Spleen (tissue), 11 donors: Measurements from ENCODE around the gene CPNE1. TPM values are rescaled to one million over a fixed set of nuclear protein-coding genes. Genes with fewer than 3 reads are reported as not detected.

Source experiments
- DNase-seq: peaks from one replicate; pipeline ENCODE4 v3.0.0-alpha.2; 2020
- H3K27ac ChIP-seq, 8 donors: fragments of 200-600 bp; sonication (generic) in 7 of 8; 1 replicate in 4 of 8; 2 replicates in 4 of 8; pipeline versions ENCODE4 v1.5.0 to v1.8.0; 2016 to 2021; ENCODE audit warnings: inconsistent platforms in 4 of 8, mild to moderate bottlenecking in 4 of 8, moderate library complexity in 1 of 8
- H3K27me3 ChIP-seq, 7 donors: fragments of 200-600 bp; sonication (generic) in 6 of 7; replicated peaks in 1 of 7; 1 replicate in 4 of 7; 2 replicates in 3 of 7; pipeline versions ENCODE4 v1.5.0 to v1.8.0; 2016 to 2021; ENCODE audit warnings: inconsistent platforms in 3 of 7, mild to moderate bottlenecking in 1 of 7
- H3K36me3 ChIP-seq, 6 donors: fragments of 200-600 bp; sonication (generic) in 5 of 6; 1 replicate in 4 of 6; 2 replicates in 2 of 6; pipeline versions ENCODE4 v1.5.0 to v1.8.0; 2016 to 2021; ENCODE audit warnings: inconsistent platforms in 2 of 6
- H3K4me1 ChIP-seq, 6 donors: fragments of 200-600 bp; sonication (generic) in 5 of 6; 1 replicate in 3 of 6; 2 replicates in 3 of 6; pipeline versions ENCODE4 v1.5.0 to v1.8.0; 2016 to 2021; ENCODE audit warnings: inconsistent platforms in 3 of 6
- H3K4me3 ChIP-seq, 8 donors: fragments of 200-600 bp; sonication (generic) in 7 of 8; 1 replicate in 4 of 8; 2 replicates in 4 of 8; pipeline versions ENCODE4 v1.5.0 to v1.8.0; 2016 to 2021; ENCODE audit warnings: inconsistent platforms in 4 of 8, mild to moderate bottlenecking in 4 of 8, moderate library complexity in 2 of 8
- H3K9me3 ChIP-seq, 8 donors: fragments of 200-600 bp; sonication (generic) in 7 of 8; 1 replicate in 4 of 8; 2 replicates in 4 of 8; pipeline versions ENCODE4 v1.5.0 to v1.8.0; 2016 to 2021; ENCODE audit warnings: inconsistent platforms in 4 of 8
- POLR2A ChIP-seq, 3 donors: fragments of 450-650 bp; IDR thresholded peaks; one replicate each; pipeline ENCODE4 v1.5.1; 2017; ENCODE audit warnings: antibody characterized with exemption in 3 of 3, mild to moderate bottlenecking in 1 of 3
- POLR2AphosphoS5 ChIP-seq, 3 donors: sonication (generic); formaldehyde crosslinking; IDR thresholded peaks; one replicate each; pipeline ENCODE4 v1.5.1; 2017; ENCODE audit warnings: antibody characterized with exemption in 3 of 3
- WGBS, 5 donors: extraction: QIAGEN DNeasy Blood & Tissue Kit in 3 of 5; methylation state at CpG; one replicate each; pipeline versions ENCODE4 v1.1.5 to v1.1.7; 2013 to 2018; 5-methylcytosine and 5-hydroxymethylcytosine counted together
- intact Hi-C: fragments of 100-400 bp; cut with DNase I; formaldehyde crosslinking; loops from one replicate; pipeline ENCODE4 v1.15.0; 2023; ENCODE audit warnings: low total_unique reads
- polyA plus RNA-seq, 3 donors: library from polyadenylated mRNA; stranded (reverse); fragments of 200-250 nt; gene quantifications; one replicate each; pipeline ENCODE4 v1.2.1, GENCODE V29; 2013
- small RNA-seq, 4 donors: library from RNA; depleted of rRNA; stranded (forward); fragments of <200 nt; gene quantifications; one replicate each; pipeline ENCODE3, GENCODE V24; 2016
- total RNA-seq, 7 donors: library from RNA; depleted of rRNA in 3 of 7; stranded (reverse); fragments of >200 nt in 3 of 7; fragmentation: NEBNext Ultra II Directional in 4 of 7; extraction: Animal tissue kit (Norgen Biotek cat#: 25700) in 4 of 7; gene quantifications; one replicate each; pipeline versions ENCODE4 v1.1.0 to v1.2.1, GENCODE V29; 2016 to 2021
- TF ChIP-seq, protein P1 (sequence below), 11 experiments: fragments of 200-600 bp in 7 of 11; fragments of 450-650 bp in 4 of 11; sonication (generic) in 4 of 11; IDR thresholded peaks in 8 of 11; conservative IDR thresholded peaks in 3 of 11; 1 replicate in 7 of 11; 2 replicates in 4 of 11; pipeline versions ENCODE4 v1.4.0 to v1.8.0; 2016 to 2021; ENCODE audit warnings: antibody characterized with exemption in 11 of 11, inconsistent platforms in 4 of 11, mild to moderate bottlenecking in 1 of 11
- donor health status: healthy with polysubstance abuse.
- donor health status: DM: no; HTN: no; CAD: no; lungs with moderate emphysema.
- donor health status: DM: no; HTN: no; CAD: no.
- donor health status: Bipolar disorder and iron deficiency.
- donor health status: healthy.
- donor health status: DM: no; HTN: no; CAD: no.
- donor health status: DM: yes; HTN: yes; CAD: no.

Gene CPNE1
- total and polyA plus RNA-seq, 10 donors: 93.9 to 247 (median 221) TPM

DNA sequence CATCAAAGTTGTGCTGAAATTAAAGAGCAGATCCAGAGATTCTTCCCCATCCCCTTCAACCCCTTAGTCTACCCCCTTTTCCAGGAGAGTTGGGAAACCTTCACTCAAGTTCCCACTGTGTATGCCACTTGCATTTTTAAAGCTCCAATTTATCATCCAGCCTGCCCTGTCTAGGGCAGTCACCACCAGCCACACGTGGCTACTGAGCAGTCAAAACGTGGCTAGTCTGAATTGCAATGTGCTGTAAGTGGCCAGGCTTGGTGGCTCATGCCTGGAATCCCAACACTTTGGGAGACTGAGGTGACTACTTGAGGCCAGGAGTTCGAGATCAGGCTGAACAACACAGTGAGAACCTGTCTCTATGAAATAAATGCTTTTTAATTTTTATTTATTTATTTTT lies 87.9 kb downstream of the CPNE1 start:
- Histone ChIP-seq H3K4me1 (no peaks in the 10 kb centered on the region), H3K27me3 (no peaks in the 10 kb centered on the region), H3K27ac (no peak overlapping the region), H3K9me3 (peaks cover 0 to 31% (median 29%) of the 10 kb centered on the region in 8 donors), H3K4me3 (no peak overlapping the region), H3K36me3 (peaks cover 0 to 3% (median 0%) of the 10 kb centered on the region in 6 donors)
- intact Hi-C loops: no loop called here
- TF ChIP-seq POLR2A (IDR thresholded peaks at IDR 0.05) (no peak), POLR2AphosphoS5 (IDR thresholded peaks at IDR 0.05) (no peak)
- TF ChIP-seq, protein P1, sequence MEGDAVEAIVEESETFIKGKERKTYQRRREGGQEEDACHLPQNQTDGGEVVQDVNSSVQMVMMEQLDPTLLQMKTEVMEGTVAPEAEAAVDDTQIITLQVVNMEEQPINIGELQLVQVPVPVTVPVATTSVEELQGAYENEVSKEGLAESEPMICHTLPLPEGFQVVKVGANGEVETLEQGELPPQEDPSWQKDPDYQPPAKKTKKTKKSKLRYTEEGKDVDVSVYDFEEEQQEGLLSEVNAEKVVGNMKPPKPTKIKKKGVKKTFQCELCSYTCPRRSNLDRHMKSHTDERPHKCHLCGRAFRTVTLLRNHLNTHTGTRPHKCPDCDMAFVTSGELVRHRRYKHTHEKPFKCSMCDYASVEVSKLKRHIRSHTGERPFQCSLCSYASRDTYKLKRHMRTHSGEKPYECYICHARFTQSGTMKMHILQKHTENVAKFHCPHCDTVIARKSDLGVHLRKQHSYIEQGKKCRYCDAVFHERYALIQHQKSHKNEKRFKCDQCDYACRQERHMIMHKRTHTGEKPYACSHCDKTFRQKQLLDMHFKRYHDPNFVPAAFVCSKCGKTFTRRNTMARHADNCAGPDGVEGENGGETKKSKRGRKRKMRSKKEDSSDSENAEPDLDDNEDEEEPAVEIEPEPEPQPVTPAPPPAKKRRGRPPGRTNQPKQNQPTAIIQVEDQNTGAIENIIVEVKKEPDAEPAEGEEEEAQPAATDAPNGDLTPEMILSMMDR (IDR thresholded peaks at IDR 0.05 in 8 of 11, conservative IDR thresholded peaks at IDR 0.05 in 3 of 11): no peak
- DNase-seq: no peak
- 31 to 70% (median 59%) methylated on average over 3 of the region's 3 CpGs for WGBS, 5 donors

Small RNA genes lying within 50 kb of the gene (small RNA-seq; reads per million reads assigned to genes)
- 0 reads per million in 4 donors for gene RNU6-759P
- gene RPL37P1: 0 reads per million in 4 donors

Other genes with a start within 250 kb of the CPNE1 start
- gene GDF5, start 226.7 kb downstream of the CPNE1 start, total RNA-seq: not detected
- under 1 TPM; 0.02 to 0.06 (median 0.03) TPM for gene GDF5, start 226.7 kb downstream of the CPNE1 start, polyA plus RNA-seq
- gene CEP250, start 209.3 kb downstream of the CPNE1 start, total RNA-seq: 10 to 100 TPM; 44.3 to 70.0 (median 50.6) TPM
- 10 to 100 TPM; 15.2 to 25.6 (median 15.7) TPM for gene CEP250, start 209.3 kb downstream of the CPNE1 start, polyA plus RNA-seq
- gene C20orf173, start 135.2 kb downstream of the CPNE1 start, total RNA-seq: not detected
- gene C20orf173, start 135.2 kb downstream of the CPNE1 start, polyA plus RNA-seq: not detected
- 100 to 1,000 TPM; 127 to 179 (median 149) TPM for gene ERGIC3, start 122.8 kb downstream of the CPNE1 start, total RNA-seq
- gene ERGIC3, start 122.8 kb downstream of the CPNE1 start, polyA plus RNA-seq: 100 to 1,000 TPM; 134 to 179 (median 145) TPM
- gene SPAG4, start 49.1 kb downstream of the CPNE1 start, total RNA-seq: 10 to 100 TPM in 5 of 7 donors, 1 to 10 TPM in 2; 2.5 to 32.1 (median 14.7) TPM
- 10 to 100 TPM in 1 of 3 donors, 1 to 10 TPM in 2; 5.2 to 10.9 (median 5.7) TPM for gene SPAG4, start 49.1 kb downstream of the CPNE1 start, polyA plus RNA-seq
- gene RBM12, start within 50 bp of the CPNE1 start, total RNA-seq: 100 to 1,000 TPM in 1 of 7 donors, 10 to 100 TPM in 6; 44.6 to 100 (median 89.1) TPM
- gene RBM12, start within 50 bp of the CPNE1 start, polyA plus RNA-seq: 10 to 100 TPM; 10.6 to 17.9 (median 14.4) TPM
- 10 to 100 TPM; 22.8 to 40.8 (median 25.6) TPM for gene NFS1, start 34.5 kb upstream of the CPNE1 start, total RNA-seq
- gene NFS1, start 34.5 kb upstream of the CPNE1 start, polyA plus RNA-seq: 10 to 100 TPM; 21.3 to 33.8 (median 29.7) TPM
- 100 to 1,000 TPM in 3 of 7 donors, 10 to 100 TPM in 4; 66.2 to 166 (median 75.7) TPM for gene ROMO1, start 34.5 kb upstream of the CPNE1 start, total RNA-seq
- gene ROMO1, start 34.5 kb upstream of the CPNE1 start, polyA plus RNA-seq: 100 to 1,000 TPM; 333 to 372 (median 354) TPM
- gene RBM39, start 77.4 kb upstream of the CPNE1 start, total RNA-seq: 100 to 1,000 TPM; 386 to 649 (median 405) TPM
- gene RBM39, start 77.4 kb upstream of the CPNE1 start, polyA plus RNA-seq: 100 to 1,000 TPM; 287 to 638 (median 423) TPM
- 10 to 100 TPM; 49.9 to 89.9 (median 69.4) TPM for gene PHF20, start 107.1 kb upstream of the CPNE1 start, total RNA-seq
- gene PHF20, start 107.1 kb upstream of the CPNE1 start, polyA plus RNA-seq: 10 to 100 TPM; 40.0 to 49.3 (median 45.3) TPM